GM23248 (cell line): Measurements from ENCODE around the gene RAB27A. TPM values are rescaled to one million over a fixed set of nuclear protein-coding genes. Genes with fewer than 3 reads are reported as not detected.

Experiments
- DNase-seq: peaks from one replicate; pipeline ENCODE4 v3.0.0-alpha.2; 2015
- H2AFZ ChIP-seq: fragments of 200-600 bp; sonication (generic); 2 replicates; pipeline ENCODE4 v1.6.1; 2016; ENCODE audit warnings: antibody characterized with exemption
- H3F3A ChIP-seq: fragments of 200-600 bp; sonication (generic); 2 replicates; pipeline ENCODE4 v1.6.1; 2016; ENCODE audit warnings: mild to moderate bottlenecking, antibody characterized with exemption, mixed run types; ENCODE audit not compliant: insufficient read depth
- H3K27ac ChIP-seq: fragments of 200-600 bp; sonication (generic); 2 replicates; pipeline ENCODE4 v1.5.1; 2016; ENCODE audit warnings: mild to moderate bottlenecking
- H3K27me3 ChIP-seq: fragments of 200-600 bp; sonication (generic); replicated peaks from 2 replicates; pipeline ENCODE4 v1.6.1; 2016; ENCODE audit warnings: mild to moderate bottlenecking; ENCODE audit not compliant: insufficient read depth
- H3K36me3 ChIP-seq: fragments of 200-600 bp; sonication (generic); 2 replicates; pipeline ENCODE4 v1.6.1; 2016; ENCODE audit warnings: low read depth, mild to moderate bottlenecking
- H3K4me1 ChIP-seq: fragments of 200-600 bp; sonication (generic); 2 replicates; pipeline ENCODE4 v1.6.1; 2016; ENCODE audit warnings: mild to moderate bottlenecking; ENCODE audit not compliant: insufficient read depth
- H3K4me2 ChIP-seq: fragments of 200-600 bp; sonication (generic); one replicate; pipeline ENCODE4 v1.6.1; 2016; ENCODE audit warnings: mild to moderate bottlenecking; ENCODE audit not compliant: unreplicated experiment
- H3K4me3 ChIP-seq: fragments of 200-600 bp; sonication (generic); 2 replicates; pipeline ENCODE4 v1.5.1; 2016; ENCODE audit warnings: mild to moderate bottlenecking
- H3K79me2 ChIP-seq: fragments of 200-600 bp; sonication (generic); 2 replicates; pipeline ENCODE4 v1.6.1; 2016; ENCODE audit warnings: mild to moderate bottlenecking; ENCODE audit not compliant: insufficient read depth
- H3K9ac ChIP-seq: fragments of 200-600 bp; sonication (generic); 2 replicates; pipeline ENCODE4 v1.6.1; 2016; ENCODE audit warnings: mild to moderate bottlenecking
- H3K9me2 ChIP-seq: fragments of 200-600 bp; sonication (generic); 2 replicates; pipeline ENCODE4 v1.6.1; 2016; ENCODE audit warnings: mixed run types, mild to moderate bottlenecking, moderate library complexity; ENCODE audit not compliant: insufficient read depth
- H3K9me3 ChIP-seq: fragments of 200-600 bp; sonication (generic); one replicate; pipeline ENCODE4 v1.6.1; 2017; ENCODE audit warnings: low read depth
- H4K20me1 ChIP-seq: fragments of 200-600 bp; sonication (generic); 2 replicates; pipeline ENCODE4 v1.6.0; 2016; ENCODE audit not compliant: insufficient read depth
- EZH2 ChIP-seq: fragments of 200-600 bp; sonication (generic); IDR thresholded peaks from 2 replicates; pipeline ENCODE4 v1.6.1; 2018; ENCODE audit warnings: antibody characterized with exemption, mild to moderate bottlenecking; ENCODE audit not compliant: insufficient read depth, poor library complexity, severe bottlenecking
- EZH2phosphoT487 ChIP-seq: fragments of 200-600 bp; sonication (generic); IDR thresholded peaks from 2 replicates; pipeline ENCODE4 v1.6.1; 2018; ENCODE audit warnings: antibody characterized with exemption, moderate library complexity, mild to moderate bottlenecking, low read depth; ENCODE audit not compliant: insufficient read depth
- WGBS, 2 experiments: methylation state at CpG; one replicate each; pipeline ENCODE4 v1.1.6; 2015 to 2017; ENCODE audit warnings: low lambda C conversion rate in 2 of 2, low coverage in 1 of 2; ENCODE audit errors: missing lambda C conversion rate in 2 of 2; 5-methylcytosine and 5-hydroxymethylcytosine counted together
- in situ Hi-C: fragments of 300-500 bp; cut with MboI; formaldehyde crosslinking; loops from 2 replicates; pipeline ENCODE4 v1.15.0; 2020
- polyA plus RNA-seq: library from polyadenylated mRNA; unstranded; fragments of >200 nt; fragmentation: Nextera tagmentation; extraction: Ambion mirVana; gene quantifications from 2 replicates; pipeline ENCODE4 v1.2.1, GENCODE V29; 2016
- total RNA-seq: library from RNA; depleted of rRNA; stranded (reverse); fragments of >200 nt; shearing (Covaris generic); gene quantifications from 2 replicates; pipeline ENCODE4 v1.2.3, GENCODE V29; 2014

The RAB27A gene
- total and polyA plus RNA-seq, 2 experiments from 2014 or later, result 9.0 to 9.5 TPM

DNA sequence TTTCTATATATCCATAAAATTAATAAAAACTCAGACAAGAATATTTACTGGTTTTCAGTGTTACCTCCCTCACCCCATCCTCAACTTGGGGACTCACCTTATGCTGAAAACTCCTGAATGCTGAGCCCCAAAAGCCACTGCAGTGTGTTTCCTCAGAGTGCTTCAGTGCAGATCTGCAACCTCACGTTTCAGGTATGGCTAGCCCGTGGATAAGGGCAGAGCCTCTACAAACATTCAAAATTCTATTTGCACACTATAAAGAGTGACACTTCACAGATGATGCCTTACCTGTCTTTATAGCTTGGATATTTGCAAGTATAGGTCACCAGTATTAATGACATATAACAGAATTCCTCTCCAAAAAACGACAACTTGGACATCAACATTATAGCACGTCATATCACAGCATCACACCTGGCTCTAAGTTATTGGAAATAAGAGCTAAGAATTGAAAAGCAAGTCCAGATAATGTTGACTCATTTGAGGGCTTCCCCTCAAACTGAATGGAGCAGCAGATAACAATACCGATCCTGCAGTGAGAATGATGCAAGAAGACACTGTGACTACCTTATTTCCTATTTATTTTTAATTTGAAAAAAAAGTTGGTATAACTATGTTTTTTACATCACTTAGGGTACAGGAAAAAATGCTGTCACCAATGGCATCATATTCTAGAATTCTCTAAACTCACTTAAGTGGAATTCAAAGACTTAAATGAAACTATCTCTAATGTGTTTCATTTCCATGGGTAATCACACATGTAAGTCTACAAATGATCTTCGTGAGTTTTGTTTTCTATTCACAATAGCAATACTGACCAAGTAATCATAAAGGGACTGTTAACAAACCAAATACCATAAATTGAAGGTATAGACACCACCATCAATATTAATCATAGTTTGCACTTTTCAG lies 52.1 kb downstream of the RAB27A start:
- H3K9me2 ChIP-seq, result no peaks in the 10 kb centered on the region
- 90 to 93% methylated on average over 6 of the region's 6 CpGs for WGBS, 2 experiments
- H3K9me3 ChIP-seq, result no peaks in the 10 kb centered on the region
- no peak overlapping the region for H3K27ac ChIP-seq
- H3F3A ChIP-seq, result no peaks in the 10 kb centered on the region
- H3K4me2 ChIP-seq, result no peak overlapping the region
- no peak overlapping the region for H3K9ac ChIP-seq
- in situ Hi-C loops, result no loop called here
- no peak for DNase-seq
- H3K4me1 ChIP-seq, result peaks cover 7% of the 10 kb centered on the region; the same call in 1 of the 2 replicates
- no peak overlapping the region for H3K4me3 ChIP-seq
- H3K36me3 ChIP-seq, result no peaks in the 10 kb centered on the region
- H4K20me1 ChIP-seq, result no peaks in the 10 kb centered on the region
- no peak overlapping the region for H2AFZ ChIP-seq
- no peak for TF ChIP-seq EZH2phosphoT487
- no peak for TF ChIP-seq EZH2
- H3K79me2 ChIP-seq, result no peaks in the 10 kb centered on the region; the same call in 1 of the 2 replicates
- H3K27me3 ChIP-seq, result no peaks in the 10 kb centered on the region

DNA sequence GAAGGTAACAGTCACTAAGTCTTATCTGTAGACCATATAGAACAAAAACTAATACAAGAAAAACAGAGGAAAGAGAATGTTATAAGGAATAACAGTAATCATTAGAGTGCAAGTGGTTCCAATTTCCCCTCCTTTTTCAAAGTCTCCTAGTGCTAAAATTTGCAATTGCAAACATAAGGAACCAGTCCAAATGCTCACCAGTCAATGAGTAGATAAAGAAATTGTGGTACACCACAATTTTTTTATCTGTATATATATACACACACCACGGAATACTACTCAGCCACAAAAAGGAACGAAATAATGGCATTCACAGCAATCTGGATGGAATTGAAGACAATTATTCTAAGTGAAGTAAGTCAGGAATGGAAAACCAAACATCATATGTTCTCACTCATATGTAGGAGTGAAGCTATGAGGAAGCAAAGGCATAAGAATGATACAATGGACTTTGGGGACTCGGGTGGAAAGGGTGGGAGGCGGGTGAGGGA lies 54.0 kb downstream of the RAB27A start:
- H3K4me3 ChIP-seq, result no peak overlapping the region
- no peaks in the 10 kb centered on the region for H3K9me3 ChIP-seq
- no peaks in the 10 kb centered on the region for H3F3A ChIP-seq
- no peak overlapping the region for H3K4me2 ChIP-seq
- no peaks in the 10 kb centered on the region for H3K36me3 ChIP-seq
- no peaks in the 10 kb centered on the region for H4K20me1 ChIP-seq
- H3K9me2 ChIP-seq, result no peaks in the 10 kb centered on the region
- no peak for DNase-seq
- no peaks in the 10 kb centered on the region; the same call in 1 of the 2 replicates for H3K79me2 ChIP-seq
- H3K27me3 ChIP-seq, result no peaks in the 10 kb centered on the region
- no peak overlapping the region for H3K27ac ChIP-seq
- no peak overlapping the region for H3K9ac ChIP-seq
- H3K4me1 ChIP-seq, result no peaks in the 10 kb centered on the region
- TF ChIP-seq EZH2phosphoT487, result no peak
- no peak for TF ChIP-seq EZH2
- WGBS, 2 experiments, result 96 to 98% methylated on average over 4 of the region's 4 CpGs
- no peak overlapping the region for H2AFZ ChIP-seq
- in situ Hi-C loops, result no loop called here

DNA sequence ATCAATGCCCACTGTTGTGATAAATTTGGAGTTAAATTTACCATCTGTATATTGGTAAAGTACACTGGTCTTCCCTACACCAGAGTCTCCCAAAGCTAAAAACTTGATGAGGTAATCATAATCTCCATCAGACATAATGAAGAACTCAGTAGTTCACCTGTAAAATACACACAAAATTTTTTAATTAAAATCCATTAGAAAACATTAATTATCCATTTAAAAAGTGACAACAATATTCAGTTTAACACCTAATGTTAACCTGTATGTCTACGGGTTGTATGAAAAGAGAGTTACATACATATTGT lies 54.9 kb downstream of the RAB27A start:
- no peak for TF ChIP-seq EZH2
- TF ChIP-seq EZH2phosphoT487, result no peak
- H3K27me3 ChIP-seq, result no peaks in the 10 kb centered on the region
- H3K4me3 ChIP-seq, result no peak overlapping the region
- no peaks in the 10 kb centered on the region for H3K9me3 ChIP-seq
- no peaks in the 10 kb centered on the region for H3K36me3 ChIP-seq
- WGBS, 2 experiments, result 95% methylated on average over 1 of the region's 1 CpG
- no peak overlapping the region for H3K9ac ChIP-seq
- in situ Hi-C loops, result no loop called here
- H3K9me2 ChIP-seq, result no peaks in the 10 kb centered on the region
- no peak overlapping the region for H2AFZ ChIP-seq
- H3F3A ChIP-seq, result 0 out of 2 replicates have a peak, but pooled peaks cover 5% of the 10 kb centered on the region
- H3K4me2 ChIP-seq, result no peak overlapping the region
- H3K79me2 ChIP-seq, result no peaks in the 10 kb centered on the region; the same call in 1 of the 2 replicates
- no peaks in the 10 kb centered on the region for H4K20me1 ChIP-seq
- no peak overlapping the region for H3K27ac ChIP-seq
- DNase-seq, result no peak
- H3K4me1 ChIP-seq, result peaks cover 7% of the 10 kb centered on the region

DNA sequence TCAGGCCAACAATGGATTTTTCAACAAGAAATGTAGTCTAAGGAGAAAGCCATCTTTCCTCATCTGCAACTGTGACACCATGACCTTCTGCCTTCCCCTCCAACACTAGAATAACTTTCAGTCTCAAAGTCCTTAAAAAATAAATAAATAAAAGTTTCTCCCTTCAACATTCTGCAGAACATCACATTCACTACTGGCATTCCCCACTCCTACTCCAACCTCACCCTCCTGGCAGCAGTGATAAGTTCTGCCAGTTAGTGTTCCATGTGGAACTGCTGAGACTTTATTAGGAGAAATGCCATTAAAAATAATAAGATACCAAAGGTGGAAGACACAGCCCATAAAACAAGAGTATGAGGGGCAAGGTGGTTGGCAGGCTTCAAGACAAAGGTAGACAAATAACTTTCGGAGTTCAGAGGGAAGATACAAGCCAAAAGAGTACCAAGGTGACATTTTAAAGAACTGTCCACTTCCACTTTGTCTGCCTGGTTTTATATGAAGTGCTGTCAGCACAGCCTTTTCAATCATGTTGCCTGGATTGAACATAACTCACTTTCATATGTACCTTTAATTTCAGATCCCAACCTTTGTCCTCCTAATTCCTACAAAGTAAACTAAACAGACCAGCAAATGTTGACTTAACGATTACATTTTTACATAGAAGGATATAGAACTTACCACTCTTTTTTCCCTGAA lies 55.4 kb downstream of the RAB27A start:
- H3K4me1 ChIP-seq, result peaks cover 9% of the 10 kb centered on the region
- in situ Hi-C loops, result no loop called here
- H3K36me3 ChIP-seq, result no peaks in the 10 kb centered on the region
- no peaks in the 10 kb centered on the region for H3K9me3 ChIP-seq
- H2AFZ ChIP-seq, result no peak overlapping the region
- H3K79me2 ChIP-seq, result no peaks in the 10 kb centered on the region; the same call in 1 of the 2 replicates
- H4K20me1 ChIP-seq, result no peaks in the 10 kb centered on the region
- no peak overlapping the region for H3K9ac ChIP-seq
- TF ChIP-seq EZH2phosphoT487 (no peak), EZH2 (no peak)
- no peak overlapping the region for H3K27ac ChIP-seq
- no peaks in the 10 kb centered on the region for H3K27me3 ChIP-seq
- no peak overlapping the region for H3K4me3 ChIP-seq
- H3K9me2 ChIP-seq, result no peaks in the 10 kb centered on the region
- 0 out of 2 replicates have a peak, but pooled peaks cover 10% of the 10 kb centered on the region for H3F3A ChIP-seq
- no peak overlapping the region for H3K4me2 ChIP-seq
- 93 to 100% methylated on average over 2 of the region's 2 CpGs for WGBS, 2 experiments
- DNase-seq, result no peak
